ENCODE data around the gene MKKS. TPM values are rescaled to one million over a fixed set of nuclear protein-coding genes. Genes with fewer than 3 reads are reported as not detected.

The MKKS gene
- total and polyA plus RNA-seq, 10 of the 15 experiments (the other 5 are each of a cell fraction or from before 2014, with no cell fraction given): 4.3 to 17.9 (median 7.7) TPM

DNA sequence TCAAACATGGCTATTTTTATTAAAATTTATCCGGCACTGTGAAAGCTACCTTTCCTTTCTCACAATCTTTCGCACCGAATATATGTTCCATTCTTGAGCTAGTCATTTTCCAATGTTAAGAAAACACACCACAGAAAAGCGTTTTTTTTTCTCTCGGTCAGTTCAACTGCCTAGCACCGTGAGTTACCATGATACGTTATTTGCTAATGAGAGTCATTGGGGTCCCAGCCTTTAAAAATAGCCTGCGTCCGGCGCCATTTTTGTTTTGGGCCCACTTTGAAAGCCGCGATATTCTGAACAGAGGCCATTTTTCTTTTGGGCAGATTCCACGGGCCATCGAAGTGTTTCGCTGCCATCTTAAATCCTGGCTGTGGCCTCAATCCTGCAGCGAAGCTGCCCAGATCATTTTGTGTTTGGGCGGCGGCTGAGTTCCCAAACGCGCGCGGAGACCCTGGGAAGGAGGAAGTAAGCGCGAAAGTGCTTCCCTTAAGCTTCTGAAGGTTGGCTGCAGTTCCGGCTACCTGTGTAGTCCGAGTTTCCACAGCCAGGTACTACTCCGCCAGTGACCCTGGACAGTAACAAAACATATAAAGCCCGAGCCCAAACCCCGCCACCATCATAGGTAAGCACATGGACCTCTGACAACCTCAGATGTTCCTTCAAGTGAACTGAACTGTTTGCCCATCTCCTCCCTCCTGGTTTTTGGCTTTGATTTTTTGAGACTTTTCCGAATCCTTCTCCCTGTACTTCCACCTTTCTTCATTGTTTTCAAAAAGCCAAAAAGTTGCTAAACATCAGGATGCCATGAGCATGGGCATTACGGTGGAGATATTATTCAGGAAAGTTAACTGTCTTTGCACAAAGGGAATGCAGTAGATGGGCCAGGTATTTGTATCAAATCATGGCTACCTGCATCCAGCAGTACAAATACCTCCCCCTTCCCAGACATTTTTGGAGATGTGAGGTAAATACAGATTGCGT is 1.1 kb upstream of the MKKS start, which contains the start of gene SLX4IP:
TSS of gene SLX4IP (plus strand) at position 474 of the 981 bp plus-strand sequence. CDS start 22,900 bp downstream, outside the sequence.
- POLR2A ChIA-PET: interaction anchor here (1.0 to 6.6 kb wide), 11 partner anchors 8 to 236 kb away, joined by 3 to 53 read pairs (median 7); no protein-coding TSS in a partner anchor
- peak within 1 kb of the TSS; percentile 91 for H3K9ac ChIP-seq (ENCODE audit: control insufficient read depth, insufficient read depth, low read length)
- intact Hi-C loops (cut with micrococcal nuclease; ENCODE audit: unreplicated experiment): loop anchor here (1.0 to 10.0 kb wide), 6 partner anchors 41 to 1100 kb away; no protein-coding TSS in a partner anchor
- peak; percentile 88 for DNase-seq (ENCODE audit: low read depth, low spot score)
- SMC1A ChIA-PET (ENCODE audit: uncharacterized antibody, unreplicated experiment): interaction anchor here (0.7 to 6.8 kb wide), 26 partner anchors 8 to 1920 kb away, joined by 3 to 72 read pairs (median 3); no protein-coding TSS in a partner anchor
- H3K79me2 ChIP-seq (ENCODE audit: control insufficient read depth, insufficient read depth, low read length): peaks cover 31% of the 10 kb centered on the region
- ATAC-seq: peak; percentile 75
- peak within 1 kb of the TSS; percentile 62 for H2AFZ ChIP-seq (ENCODE audit: control insufficient read depth, low read depth, low read length)
- BruUV-seq (replicated peaks): TSS peak; percentile 80
- peak; percentile 79 for FAIRE-seq
- CTCF ChIA-PET: interaction anchor here (0.9 to 6.4 kb wide), 14 partner anchors 8 to 236 kb away, joined by 3 to 52 read pairs (median 4); no protein-coding TSS in a partner anchor
- H3K4me3 ChIP-seq: peak within 1 kb of the TSS; percentile 97
- peaks cover 15% of the 10 kb centered on the region; the same call in 1 of the 2 replicates for H3K4me1 ChIP-seq (ENCODE audit: control insufficient read depth, insufficient read depth, low read length)
- no peaks in the 10 kb centered on the region for H3K36me3 ChIP-seq (ENCODE audit: control insufficient read depth in 2 of 2, insufficient read depth in 2 of 2, low read length in 1 of 2)
- H3K9me3 ChIP-seq (replicated peaks; ENCODE audit: control insufficient read depth, insufficient read depth, low read length): no peaks in the 10 kb centered on the region
- peak within 1 kb of the TSS; percentile 93 for H3K4me2 ChIP-seq (ENCODE audit: control insufficient read depth, insufficient read depth)
- WGBS (ENCODE audit: insufficient coverage, insufficient replicate concordance, low lambda C conversion rate, missing lambda C conversion rate): under 1% methylated on average over 32 of the region's 32 CpGs
- no peaks in the 10 kb centered on the region for H4K20me1 ChIP-seq (ENCODE audit: control insufficient read depth, insufficient read depth)
- H3K27ac ChIP-seq (ENCODE audit: control insufficient read depth, insufficient read depth): peak within 1 kb of the TSS; percentile 87
- no peaks in the 10 kb centered on the region for H3K27me3 ChIP-seq (replicated peaks in 1 of 2; ENCODE audit: control insufficient read depth in 2 of 2, insufficient read depth in 2 of 2, low read length in 1 of 2)
- RAD21 ChIA-PET (ENCODE audit: unreplicated experiment): interaction anchor here (0.8 to 5.0 kb wide), 15 partner anchors 9 to 1020 kb away, joined by 3 to 47 read pairs (median 5); no protein-coding TSS in a partner anchor
- in situ Hi-C loops (cut with MboI): no loop called here
- TF ChIP-seq SPI1 (IDR thresholded peaks at IDR 0.05; ENCODE audit: borderline replicate concordance, insufficient read depth, low read depth, low read length): peak; percentile 9; the same call in 1 of the 2 replicates
- no peak for TF ChIP-seq HDGF (IDR thresholded peaks at IDR 0.05)
- TF ChIP-seq STAT3 (IDR thresholded peaks at IDR 0.05; ENCODE audit: low read depth, low read length): no peak
- TF ChIP-seq IKZF2 (IDR thresholded peaks at IDR 0.05): peak; percentile 13 to 55; a peak in 3 of 4 replicates
- TF ChIP-seq SRF (IDR thresholded peaks at IDR 0.05; ENCODE audit: low read depth in 2 of 2, low read length in 2 of 2): 0 out of 4 replicates have a peak, but pooled peaks of 1 of the 2 experiments have one; percentile 27
- peak; percentile 97 for TF ChIP-seq HCFC1 (IDR thresholded peaks at IDR 0.05; ENCODE audit: low read length)
- no peak for TF ChIP-seq SMC3 (IDR thresholded peaks at IDR 0.05; ENCODE audit: borderline replicate concordance, low read length)
- no peak for TF ChIP-seq SREBF2 (IDR thresholded peaks at IDR 0.05; ENCODE audit: low read length)
- TF ChIP-seq HDAC2 (IDR thresholded peaks at IDR 0.05): no peak
- no peak for TF ChIP-seq ZNF217 (IDR thresholded peaks at IDR 0.05)
- TF ChIP-seq, protein P1, sequence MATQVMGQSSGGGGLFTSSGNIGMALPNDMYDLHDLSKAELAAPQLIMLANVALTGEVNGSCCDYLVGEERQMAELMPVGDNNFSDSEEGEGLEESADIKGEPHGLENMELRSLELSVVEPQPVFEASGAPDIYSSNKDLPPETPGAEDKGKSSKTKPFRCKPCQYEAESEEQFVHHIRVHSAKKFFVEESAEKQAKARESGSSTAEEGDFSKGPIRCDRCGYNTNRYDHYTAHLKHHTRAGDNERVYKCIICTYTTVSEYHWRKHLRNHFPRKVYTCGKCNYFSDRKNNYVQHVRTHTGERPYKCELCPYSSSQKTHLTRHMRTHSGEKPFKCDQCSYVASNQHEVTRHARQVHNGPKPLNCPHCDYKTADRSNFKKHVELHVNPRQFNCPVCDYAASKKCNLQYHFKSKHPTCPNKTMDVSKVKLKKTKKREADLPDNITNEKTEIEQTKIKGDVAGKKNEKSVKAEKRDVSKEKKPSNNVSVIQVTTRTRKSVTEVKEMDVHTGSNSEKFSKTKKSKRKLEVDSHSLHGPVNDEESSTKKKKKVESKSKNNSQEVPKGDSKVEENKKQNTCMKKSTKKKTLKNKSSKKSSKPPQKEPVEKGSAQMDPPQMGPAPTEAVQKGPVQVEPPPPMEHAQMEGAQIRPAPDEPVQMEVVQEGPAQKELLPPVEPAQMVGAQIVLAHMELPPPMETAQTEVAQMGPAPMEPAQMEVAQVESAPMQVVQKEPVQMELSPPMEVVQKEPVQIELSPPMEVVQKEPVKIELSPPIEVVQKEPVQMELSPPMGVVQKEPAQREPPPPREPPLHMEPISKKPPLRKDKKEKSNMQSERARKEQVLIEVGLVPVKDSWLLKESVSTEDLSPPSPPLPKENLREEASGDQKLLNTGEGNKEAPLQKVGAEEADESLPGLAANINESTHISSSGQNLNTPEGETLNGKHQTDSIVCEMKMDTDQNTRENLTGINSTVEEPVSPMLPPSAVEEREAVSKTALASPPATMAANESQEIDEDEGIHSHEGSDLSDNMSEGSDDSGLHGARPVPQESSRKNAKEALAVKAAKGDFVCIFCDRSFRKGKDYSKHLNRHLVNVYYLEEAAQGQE (IDR thresholded peaks at IDR 0.05; ENCODE audit: low read depth, low read length): no peak
- peak; percentile 96 for TF ChIP-seq CHD2 (IDR thresholded peaks at IDR 0.05; ENCODE audit: borderline replicate concordance, low read depth, low read length)
- TF ChIP-seq RB1 (IDR thresholded peaks at IDR 0.05; ENCODE audit: borderline replicate concordance): peak; percentile 64; the same call in 1 of the 2 replicates
- no peak for TF ChIP-seq EP300 (IDR thresholded peaks at IDR 0.05; ENCODE audit: borderline replicate concordance in 1 of 2, control insufficient read depth in 1 of 2, low read depth in 2 of 2, low read length in 2 of 2)
- peak; percentile 57; the same call in 1 of the 2 replicates for TF ChIP-seq SIN3A (IDR thresholded peaks at IDR 0.05; ENCODE audit: low read depth, low read length)
- 0 out of 2 replicates have a peak, but pooled peaks have one; percentile 53 for TF ChIP-seq NR2F1 (conservative IDR thresholded peaks at IDR 0.05)
- TF ChIP-seq CHD1 (IDR thresholded peaks at IDR 0.05; ENCODE audit: low read depth, low read length): no peak
- TF ChIP-seq PML (IDR thresholded peaks at IDR 0.05; ENCODE audit: low read length): 0 out of 2 replicates have a peak, but pooled peaks have one; percentile 56
- peak; percentile 97 for TF ChIP-seq NR2C1 (IDR thresholded peaks at IDR 0.05)
- TF ChIP-seq WRNIP1 (IDR thresholded peaks at IDR 0.05; ENCODE audit: borderline replicate concordance, low read depth, low read length): no peak
- TF ChIP-seq BRCA1 (IDR thresholded peaks at IDR 0.05; ENCODE audit: low read depth, low read length): peak; percentile 57; the same call in 1 of the 2 replicates

All from GM12878 (cell line).